A549 (cell line): ENCODE data around the gene GPBP1.

ENCODE experiments used
- BHLHE40 ChIP-seq: IDR thresholded peaks from 2 replicates; pipeline ENCODE4 v1.6.1; 2012; ENCODE audit warnings: low read depth, low read length, inconsistent platforms
- CBX8 ChIP-seq: fragments of 200-600 bp; sonication (generic); IDR thresholded peaks from 2 replicates; pipeline ENCODE4 v1.6.1; 2016
- HES2 ChIP-seq: fragments of >200 bp; sonication (Bioruptor Twin); formaldehyde crosslinking; IDR thresholded peaks from 2 replicates; pipeline ENCODE4 v1.6.1; 2016
- JUN ChIP-seq, 2 experiments: fragments of >200 bp; sonication (Bioruptor Twin); formaldehyde crosslinking; IDR thresholded peaks; 2 replicates in 1 of 2; 3 replicates in 1 of 2; pipeline ENCODE4 v1.6.1; 2016 to 2017
- KDM1A ChIP-seq: fragments of 200-600 bp; sonication (generic); IDR thresholded peaks from 2 replicates; pipeline ENCODE4 v1.6.1; 2016; ENCODE audit warnings: low read depth, mild to moderate bottlenecking
- MAZ ChIP-seq: fragments of 150-350 bp; IDR thresholded peaks from 2 replicates; pipeline ENCODE4 v1.6.1; 2014; ENCODE audit warnings: antibody characterized with exemption, low read depth, low read length, borderline replicate concordance
- NR3C1 ChIP-seq: fragments of >200 bp; sonication (Bioruptor Twin); formaldehyde crosslinking; IDR thresholded peaks from 3 replicates; pipeline ENCODE4 v1.6.1; 2017
- PBX3 ChIP-seq: IDR thresholded peaks from 2 replicates; pipeline ENCODE4 v1.6.1; 2012
- POLR2A ChIP-seq: IDR thresholded peaks from 2 replicates; pipeline ENCODE4 v1.6.1; 2012; ENCODE audit warnings: mild to moderate bottlenecking, low read length
- TF ChIP-seq, protein P1 (sequence below): fragments of 200-600 bp; sonication (generic); IDR thresholded peaks from 2 replicates; pipeline ENCODE4 v1.6.1; 2016; ENCODE audit warnings: antibody characterized with exemption, mild to moderate bottlenecking, moderate library complexity
- TF ChIP-seq, protein P2 (sequence below): fragments of >200 bp; sonication (Bioruptor Twin); formaldehyde crosslinking; IDR thresholded peaks from 3 replicates; pipeline ENCODE4 v1.5.1; 2016

DNA sequence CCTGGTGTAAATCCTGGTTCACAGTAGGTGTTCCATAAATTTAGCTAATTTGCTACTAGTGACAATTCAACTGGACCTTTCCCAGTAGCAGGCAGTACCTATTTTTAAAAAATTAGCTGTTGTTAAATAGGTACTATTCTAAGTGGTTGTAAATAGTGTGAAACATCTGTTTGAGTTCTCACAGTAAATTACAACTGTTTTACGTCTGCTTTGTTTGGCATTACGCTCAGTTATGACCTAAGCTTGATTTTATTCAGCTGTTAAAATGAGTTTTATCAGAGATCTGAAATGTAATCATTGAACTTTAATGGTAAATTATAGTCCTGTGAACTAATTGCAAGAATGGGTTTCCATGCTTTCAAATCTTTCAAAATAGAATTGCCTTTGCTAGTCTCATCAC, 93.9 kb downstream of the GPBP1 start:
- TF ChIP-seq POLR2A (no peak), KDM1A (no peak), CBX8 (no peak), JUN (IDR thresholded peaks at IDR 0.05) (no peak), PBX3 (no peak), HES2 (no peak), NR3C1 (no peak), BHLHE40 (no peak), MAZ (no peak)
- TF ChIP-seq, protein P1, sequence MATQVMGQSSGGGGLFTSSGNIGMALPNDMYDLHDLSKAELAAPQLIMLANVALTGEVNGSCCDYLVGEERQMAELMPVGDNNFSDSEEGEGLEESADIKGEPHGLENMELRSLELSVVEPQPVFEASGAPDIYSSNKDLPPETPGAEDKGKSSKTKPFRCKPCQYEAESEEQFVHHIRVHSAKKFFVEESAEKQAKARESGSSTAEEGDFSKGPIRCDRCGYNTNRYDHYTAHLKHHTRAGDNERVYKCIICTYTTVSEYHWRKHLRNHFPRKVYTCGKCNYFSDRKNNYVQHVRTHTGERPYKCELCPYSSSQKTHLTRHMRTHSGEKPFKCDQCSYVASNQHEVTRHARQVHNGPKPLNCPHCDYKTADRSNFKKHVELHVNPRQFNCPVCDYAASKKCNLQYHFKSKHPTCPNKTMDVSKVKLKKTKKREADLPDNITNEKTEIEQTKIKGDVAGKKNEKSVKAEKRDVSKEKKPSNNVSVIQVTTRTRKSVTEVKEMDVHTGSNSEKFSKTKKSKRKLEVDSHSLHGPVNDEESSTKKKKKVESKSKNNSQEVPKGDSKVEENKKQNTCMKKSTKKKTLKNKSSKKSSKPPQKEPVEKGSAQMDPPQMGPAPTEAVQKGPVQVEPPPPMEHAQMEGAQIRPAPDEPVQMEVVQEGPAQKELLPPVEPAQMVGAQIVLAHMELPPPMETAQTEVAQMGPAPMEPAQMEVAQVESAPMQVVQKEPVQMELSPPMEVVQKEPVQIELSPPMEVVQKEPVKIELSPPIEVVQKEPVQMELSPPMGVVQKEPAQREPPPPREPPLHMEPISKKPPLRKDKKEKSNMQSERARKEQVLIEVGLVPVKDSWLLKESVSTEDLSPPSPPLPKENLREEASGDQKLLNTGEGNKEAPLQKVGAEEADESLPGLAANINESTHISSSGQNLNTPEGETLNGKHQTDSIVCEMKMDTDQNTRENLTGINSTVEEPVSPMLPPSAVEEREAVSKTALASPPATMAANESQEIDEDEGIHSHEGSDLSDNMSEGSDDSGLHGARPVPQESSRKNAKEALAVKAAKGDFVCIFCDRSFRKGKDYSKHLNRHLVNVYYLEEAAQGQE: no peak
- TF ChIP-seq, protein P2, sequence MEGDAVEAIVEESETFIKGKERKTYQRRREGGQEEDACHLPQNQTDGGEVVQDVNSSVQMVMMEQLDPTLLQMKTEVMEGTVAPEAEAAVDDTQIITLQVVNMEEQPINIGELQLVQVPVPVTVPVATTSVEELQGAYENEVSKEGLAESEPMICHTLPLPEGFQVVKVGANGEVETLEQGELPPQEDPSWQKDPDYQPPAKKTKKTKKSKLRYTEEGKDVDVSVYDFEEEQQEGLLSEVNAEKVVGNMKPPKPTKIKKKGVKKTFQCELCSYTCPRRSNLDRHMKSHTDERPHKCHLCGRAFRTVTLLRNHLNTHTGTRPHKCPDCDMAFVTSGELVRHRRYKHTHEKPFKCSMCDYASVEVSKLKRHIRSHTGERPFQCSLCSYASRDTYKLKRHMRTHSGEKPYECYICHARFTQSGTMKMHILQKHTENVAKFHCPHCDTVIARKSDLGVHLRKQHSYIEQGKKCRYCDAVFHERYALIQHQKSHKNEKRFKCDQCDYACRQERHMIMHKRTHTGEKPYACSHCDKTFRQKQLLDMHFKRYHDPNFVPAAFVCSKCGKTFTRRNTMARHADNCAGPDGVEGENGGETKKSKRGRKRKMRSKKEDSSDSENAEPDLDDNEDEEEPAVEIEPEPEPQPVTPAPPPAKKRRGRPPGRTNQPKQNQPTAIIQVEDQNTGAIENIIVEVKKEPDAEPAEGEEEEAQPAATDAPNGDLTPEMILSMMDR: no peak
